HepG2 (cell line): ENCODE results near the gene LACTBL1. TPM values are rescaled to one million over a fixed set of nuclear protein-coding genes. Genes with fewer than 3 reads are reported as not detected.

Experiments
- ARID2 ChIP-seq: sonication (generic); formaldehyde crosslinking; IDR thresholded peaks from 2 replicates; pipeline ENCODE4 v1.8.1; 2022; ENCODE audit warnings: mild to moderate bottlenecking, missing genetic modification reagents, borderline replicate concordance
- ERF ChIP-seq: IDR thresholded peaks from 2 replicates; pipeline ENCODE4 v1.6.1; 2018; ENCODE audit warnings: missing biosample characterization, missing genetic modification reagents
- HOXA5 ChIP-seq: sonication (generic); formaldehyde crosslinking; IDR thresholded peaks from 2 replicates; pipeline ENCODE4 v1.4.0; 2020; ENCODE audit warnings: missing genetic modification reagents
- KAT2B ChIP-seq: fragments of 150-350 bp; IDR thresholded peaks from 2 replicates; pipeline ENCODE4 v1.6.1; 2014; ENCODE audit warnings: low read depth, low read length, borderline replicate concordance
- KMT2A ChIP-seq: sonication (generic); formaldehyde crosslinking; IDR thresholded peaks from 2 replicates; pipeline ENCODE4 v1.4.0; 2020; ENCODE audit warnings: missing genetic modification reagents
- MAF1 ChIP-seq: sonication (generic); formaldehyde crosslinking; IDR thresholded peaks from 2 replicates; pipeline ENCODE4 v1.5.0; 2020; ENCODE audit warnings: missing genetic modification reagents, borderline replicate concordance
- MAFG ChIP-seq: sonication (generic); formaldehyde crosslinking; IDR thresholded peaks from 2 replicates; pipeline ENCODE4 v1.5.1; 2020; ENCODE audit warnings: mild to moderate bottlenecking, missing genetic modification reagents
- MTA1 ChIP-seq: sonication (generic); formaldehyde crosslinking; IDR thresholded peaks from 2 replicates; pipeline ENCODE4 v1.4.0; 2020; ENCODE audit warnings: missing genetic modification reagents, mild to moderate bottlenecking, borderline replicate concordance
- PCBP2 ChIP-seq: fragments of 200-400 bp; formaldehyde crosslinking; optimal IDR thresholded peaks from 2 replicates; pipeline ENCODE3; 2018; ENCODE audit warnings: low read length, low read depth; ENCODE audit not compliant: poor library complexity, severe bottlenecking
- TARDBP ChIP-seq: sonication (generic); formaldehyde crosslinking; IDR thresholded peaks from 2 replicates; pipeline ENCODE4 v1.8.0; 2022; ENCODE audit warnings: mild to moderate bottlenecking, missing genetic modification reagents
- ZC3H4 ChIP-seq: sonication (generic); formaldehyde crosslinking; IDR thresholded peaks from 2 replicates; pipeline ENCODE4 v1.4.0; 2020; ENCODE audit warnings: missing genetic modification reagents, borderline replicate concordance
- ZFYVE20 ChIP-seq: sonication (generic); formaldehyde crosslinking; IDR thresholded peaks from 2 replicates; pipeline ENCODE4 v1.8.0; 2023; ENCODE audit warnings: low read depth, mild to moderate bottlenecking, moderate library complexity, missing genetic modification reagents, borderline replicate concordance
- ZMYM4 ChIP-seq: sonication (generic); formaldehyde crosslinking; IDR thresholded peaks from 2 replicates; pipeline ENCODE4 v1.8.1; 2023; ENCODE audit warnings: mild to moderate bottlenecking, missing genetic modification reagents
- ZNF232 ChIP-seq: sonication (generic); formaldehyde crosslinking; IDR thresholded peaks from 2 replicates; pipeline ENCODE4 v1.4.0; 2020; ENCODE audit warnings: missing genetic modification reagents, borderline replicate concordance
- ZNF292 ChIP-seq: sonication (generic); formaldehyde crosslinking; IDR thresholded peaks from 2 replicates; pipeline ENCODE4 v1.8.1; 2022; ENCODE audit warnings: mild to moderate bottlenecking, low read depth, missing genetic modification reagents, borderline replicate concordance
- ZNF484 ChIP-seq: sonication (generic); formaldehyde crosslinking; IDR thresholded peaks from 2 replicates; pipeline ENCODE4 v1.5.1; 2020; ENCODE audit warnings: mild to moderate bottlenecking, low read depth, missing genetic modification reagents, borderline replicate concordance
- ZNF557 ChIP-seq: sonication (generic); formaldehyde crosslinking; IDR thresholded peaks from 2 replicates; pipeline ENCODE4 v1.4.0; 2020; ENCODE audit warnings: missing genetic modification reagents
- ZNF598 ChIP-seq: sonication (generic); formaldehyde crosslinking; IDR thresholded peaks from 2 replicates; pipeline ENCODE4 v1.5.1; 2020; ENCODE audit warnings: mild to moderate bottlenecking, missing genetic modification reagents, borderline replicate concordance
- ZNF788 ChIP-seq: sonication (generic); formaldehyde crosslinking; IDR thresholded peaks from 2 replicates; pipeline ENCODE4 v1.5.0; 2020; ENCODE audit warnings: mild to moderate bottlenecking, missing genetic modification reagents, borderline replicate concordance
- ZSCAN22 ChIP-seq: sonication (generic); formaldehyde crosslinking; IDR thresholded peaks from 2 replicates; pipeline ENCODE4 v1.4.0; 2020; ENCODE audit warnings: mild to moderate bottlenecking, missing genetic modification reagents
- polyA plus RNA-seq, 8 experiments: library from polyadenylated mRNA; depleted of rRNA in 3 of 8; stranded (reverse) in 7 of 8; unstranded in 1 of 8; fragments of >200 nt; fragmentation: Illumina TruSeq in 4 of 8; extraction: Trizol in 4 of 8; gene quantifications; 2 replicates each; pipeline versions ENCODE4 v1.2.1 to v1.2.3, GENCODE V29; 2011 to 2016; ENCODE audit warnings: low read depth in 4 of 8, missing spikeins in 1 of 8, mixed read lengths in 1 of 8; ENCODE audit not compliant: insufficient read depth in 1 of 8
- total RNA-seq, 5 experiments: library from RNA; depleted of rRNA; stranded (reverse); fragments of >200 nt; fragmentation: Illumina TruSeq; extraction: Trizol; gene quantifications; 2 replicates each; pipeline ENCODE4 v1.2.3, GENCODE V29; 2016; ENCODE audit warnings: low read depth in 1 of 5
- TF ChIP-seq, protein P1 (sequence below): sonication (generic); formaldehyde crosslinking; IDR thresholded peaks from 2 replicates; pipeline ENCODE4 v1.5.1; 2020; ENCODE audit warnings: missing genetic modification reagents, mild to moderate bottlenecking, borderline replicate concordance
- TF ChIP-seq, protein P2 (sequence below): sonication (generic); formaldehyde crosslinking; IDR thresholded peaks from 2 replicates; pipeline ENCODE4 v1.4.0; 2020; ENCODE audit warnings: missing genetic modification reagents
- TF ChIP-seq, protein P3 (sequence below): sonication (generic); formaldehyde crosslinking; IDR thresholded peaks from 2 replicates; pipeline ENCODE4 v1.4.0; 2020; ENCODE audit warnings: missing genetic modification reagents, low read depth, mild to moderate bottlenecking, borderline replicate concordance
- TF ChIP-seq, protein P4 (sequence below): IDR thresholded peaks from 2 replicates; pipeline ENCODE4 v1.6.1; 2018; ENCODE audit warnings: missing genetic modification reagents, mild to moderate bottlenecking, missing compliant biosample characterization

The LACTBL1 gene
- total and polyA plus RNA-seq, 2 of the 13 experiments (the other 11 are each of a cell fraction or from before 2014, with no cell fraction given), result 0.12 to 1.3 TPM

DNA sequence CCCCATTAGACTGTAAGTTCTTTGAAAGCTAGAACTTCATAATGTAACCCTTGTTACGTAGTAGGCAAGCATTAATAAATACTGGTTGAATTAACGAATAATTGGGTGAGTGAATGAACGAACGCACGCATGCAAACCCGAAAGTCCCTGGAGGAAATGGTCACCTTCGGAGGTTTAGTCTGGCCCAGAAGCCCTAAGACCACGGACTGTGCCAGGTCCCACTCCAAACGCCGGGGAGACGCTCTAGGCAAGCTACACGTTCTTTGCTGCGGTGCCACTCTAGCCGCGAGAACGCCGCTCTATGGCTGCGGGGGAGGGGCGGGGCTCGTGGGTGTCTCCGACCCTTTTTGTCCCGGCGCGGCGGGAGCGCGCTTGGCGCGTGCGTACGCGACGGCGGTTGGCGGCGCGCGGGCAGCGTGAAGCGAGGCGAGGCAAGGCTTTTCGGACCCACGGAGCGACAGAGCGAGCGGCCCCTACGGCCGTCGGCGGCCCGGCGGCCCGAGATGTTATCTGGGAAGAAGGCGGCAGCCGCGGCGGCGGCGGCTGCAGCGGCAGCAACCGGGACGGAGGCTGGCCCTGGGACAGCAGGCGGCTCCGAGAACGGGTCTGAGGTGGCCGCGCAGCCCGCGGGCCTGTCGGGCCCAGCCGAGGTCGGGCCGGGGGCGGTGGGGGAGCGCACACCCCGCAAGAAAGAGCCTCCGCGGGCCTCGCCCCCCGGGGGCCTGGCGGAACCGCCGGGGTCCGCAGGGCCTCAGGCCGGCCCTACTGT is 46.6 kb upstream of the LACTBL1 start, which contains the start of gene KDM1A (continued):
- TF ChIP-seq PCBP2 (no peak), ZNF598 (peak; percentile 50; the same call in 1 of the 2 replicates), ZFYVE20 (CRISPR knock-in tag) (no peak), ZNF292 (CRISPR knock-in tag) (0 out of 2 replicates have a peak, but pooled peaks have one; percentile 17), KAT2B (no peak), ZNF557 (CRISPR knock-in tag) (no peak), ARID2 (CRISPR knock-in tag) (peak; percentile 92), HOXA5 (CRISPR knock-in tag) (peak; percentile 71; the same call in 1 of the 2 replicates), MAFG (CRISPR knock-in tag) (no peak), ZC3H4 (CRISPR knock-in tag) (peak; percentile 74; the same call in 1 of the 2 replicates), TARDBP (peak; percentile 91), ZNF484 (CRISPR knock-in tag) (no peak), MAF1 (CRISPR knock-in tag) (peak; percentile 85; the same call in 1 of the 2 replicates), ZNF788 (peak; percentile 98), KMT2A (peak; percentile 97; the same call in 1 of the 2 replicates), ZSCAN22 (CRISPR knock-in tag) (no peak), MTA1 (peak; percentile 75), ZNF232 (CRISPR knock-in tag) (peak; percentile 73; the same call in 1 of the 2 replicates), ERF (peak; percentile 95), ZMYM4 (CRISPR knock-in tag) (peak; percentile 99)
- TF ChIP-seq, protein P1, sequence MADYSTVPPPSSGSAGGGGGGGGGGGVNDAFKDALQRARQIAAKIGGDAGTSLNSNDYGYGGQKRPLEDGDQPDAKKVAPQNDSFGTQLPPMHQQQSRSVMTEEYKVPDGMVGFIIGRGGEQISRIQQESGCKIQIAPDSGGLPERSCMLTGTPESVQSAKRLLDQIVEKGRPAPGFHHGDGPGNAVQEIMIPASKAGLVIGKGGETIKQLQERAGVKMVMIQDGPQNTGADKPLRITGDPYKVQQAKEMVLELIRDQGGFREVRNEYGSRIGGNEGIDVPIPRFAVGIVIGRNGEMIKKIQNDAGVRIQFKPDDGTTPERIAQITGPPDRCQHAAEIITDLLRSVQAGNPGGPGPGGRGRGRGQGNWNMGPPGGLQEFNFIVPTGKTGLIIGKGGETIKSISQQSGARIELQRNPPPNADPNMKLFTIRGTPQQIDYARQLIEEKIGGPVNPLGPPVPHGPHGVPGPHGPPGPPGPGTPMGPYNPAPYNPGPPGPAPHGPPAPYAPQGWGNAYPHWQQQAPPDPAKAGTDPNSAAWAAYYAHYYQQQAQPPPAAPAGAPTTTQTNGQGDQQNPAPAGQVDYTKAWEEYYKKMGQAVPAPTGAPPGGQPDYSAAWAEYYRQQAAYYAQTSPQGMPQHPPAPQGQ (CRISPR knock-in tag), result peak; percentile 55; the same call in 1 of the 2 replicates
- TF ChIP-seq, protein P2, sequence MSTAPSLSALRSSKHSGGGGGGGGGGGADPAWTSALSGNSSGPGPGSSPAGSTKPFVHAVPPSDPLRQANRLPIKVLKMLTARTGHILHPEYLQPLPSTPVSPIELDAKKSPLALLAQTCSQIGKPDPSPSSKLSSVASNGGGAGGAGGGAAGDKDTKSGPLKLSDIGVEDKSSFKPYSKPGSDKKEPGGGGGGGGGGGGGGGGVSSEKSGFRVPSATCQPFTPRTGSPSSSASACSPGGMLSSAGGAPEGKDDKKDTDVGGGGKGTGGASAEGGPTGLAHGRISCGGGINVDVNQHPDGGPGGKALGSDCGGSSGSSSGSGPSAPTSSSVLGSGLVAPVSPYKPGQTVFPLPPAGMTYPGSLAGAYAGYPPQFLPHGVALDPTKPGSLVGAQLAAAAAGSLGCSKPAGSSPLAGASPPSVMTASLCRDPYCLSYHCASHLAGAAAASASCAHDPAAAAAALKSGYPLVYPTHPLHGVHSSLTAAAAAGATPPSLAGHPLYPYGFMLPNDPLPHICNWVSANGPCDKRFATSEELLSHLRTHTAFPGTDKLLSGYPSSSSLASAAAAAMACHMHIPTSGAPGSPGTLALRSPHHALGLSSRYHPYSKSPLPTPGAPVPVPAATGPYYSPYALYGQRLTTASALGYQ (CRISPR knock-in tag), result peak; percentile 70; the same call in 1 of the 2 replicates
- TF ChIP-seq, protein P3, sequence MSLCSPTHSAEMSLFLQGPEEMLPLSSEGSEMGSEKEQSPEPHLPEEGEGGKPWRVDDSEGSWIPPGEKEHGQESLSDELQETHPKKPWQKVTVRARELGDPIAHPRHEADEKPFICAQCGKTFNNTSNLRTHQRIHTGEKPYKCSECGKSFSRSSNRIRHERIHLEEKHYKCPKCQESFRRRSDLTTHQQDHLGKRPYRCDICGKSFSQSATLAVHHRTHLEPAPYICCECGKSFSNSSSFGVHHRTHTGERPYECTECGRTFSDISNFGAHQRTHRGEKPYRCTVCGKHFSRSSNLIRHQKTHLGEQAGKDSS, result peak; percentile 92
- TF ChIP-seq, protein P4, sequence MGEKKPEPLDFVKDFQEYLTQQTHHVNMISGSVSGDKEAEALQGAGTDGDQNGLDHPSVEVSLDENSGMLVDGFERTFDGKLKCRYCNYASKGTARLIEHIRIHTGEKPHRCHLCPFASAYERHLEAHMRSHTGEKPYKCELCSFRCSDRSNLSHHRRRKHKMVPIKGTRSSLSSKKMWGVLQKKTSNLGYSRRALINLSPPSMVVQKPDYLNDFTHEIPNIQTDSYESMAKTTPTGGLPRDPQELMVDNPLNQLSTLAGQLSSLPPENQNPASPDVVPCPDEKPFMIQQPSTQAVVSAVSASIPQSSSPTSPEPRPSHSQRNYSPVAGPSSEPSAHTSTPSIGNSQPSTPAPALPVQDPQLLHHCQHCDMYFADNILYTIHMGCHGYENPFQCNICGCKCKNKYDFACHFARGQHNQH (CRISPR knock-in tag), result peak; percentile 98
